ENCODE results near the gene UBIAD1. TPM values are rescaled to one million over a fixed set of nuclear protein-coding genes. Genes with fewer than 3 reads are reported as not detected.

The UBIAD1 gene
- total and polyA plus RNA-seq, 9 of the 15 experiments (the other 6 are each of a cell fraction or from before 2014, with no cell fraction given) = 6.2 to 34.3 (median 22.3) TPM

- TF ChIP-seq ZNF830 (CRISPR knock-in tag; IDR thresholded peaks at IDR 0.05) = no peak
- peak; percentile 14; the same call in 1 of the 2 replicates for TF ChIP-seq CC2D1A (IDR thresholded peaks at IDR 0.05)
- TF ChIP-seq THRA (IDR thresholded peaks at IDR 0.05) = no peak
- no peak; the same call in 1 of the 2 replicates for TF ChIP-seq HEY1 (CRISPR knock-in tag; IDR thresholded peaks at IDR 0.05; ENCODE audit: borderline replicate concordance)
- TF ChIP-seq ZNF785 (CRISPR knock-in tag; IDR thresholded peaks at IDR 0.05) = no peak
- no peak for TF ChIP-seq ARID3B (CRISPR knock-in tag; IDR thresholded peaks at IDR 0.05; ENCODE audit: borderline replicate concordance)
- TF ChIP-seq HES1 (IDR thresholded peaks at IDR 0.05; ENCODE audit: low read depth) = no peak
- no peak for TF ChIP-seq THAP7 (CRISPR knock-in tag; IDR thresholded peaks at IDR 0.05)
- TF ChIP-seq RNF219 (CRISPR knock-in tag; IDR thresholded peaks at IDR 0.05) = no peak
- peak; percentile 95 for TF ChIP-seq ZNF395 (CRISPR knock-in tag; IDR thresholded peaks at IDR 0.05)
- no peak for TF ChIP-seq KAT2B (IDR thresholded peaks at IDR 0.05; ENCODE audit: low read depth, low read length)
- TF ChIP-seq ZNF778 (CRISPR knock-in tag; IDR thresholded peaks at IDR 0.05) = no peak
Observed at GRCh38 chr1:11262171-11263049, 10.6 kb upstream of the UBIAD1 start, which contains the start of gene MTOR (continued).
